ENCODE data around the gene FKBP1C.

DNA sequence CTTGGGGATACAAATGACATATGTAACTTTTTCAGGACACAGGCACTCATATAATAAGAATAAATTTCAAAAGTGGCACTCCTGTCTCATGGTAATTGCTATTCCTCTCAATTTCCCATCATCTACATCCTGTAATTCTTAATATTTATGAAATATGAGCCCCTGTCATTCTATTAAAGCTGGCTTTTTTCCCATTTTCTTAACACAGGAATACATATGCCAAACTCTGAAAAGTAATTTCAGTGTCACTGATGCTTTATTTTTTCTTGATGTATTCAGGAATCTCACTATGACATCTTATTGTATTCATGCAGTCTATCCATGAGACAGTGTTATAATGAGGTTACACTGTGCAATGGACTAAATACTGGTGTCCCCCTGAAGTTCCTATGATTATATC, 24.3 kb upstream of the FKBP1C start:
- TF ChIP-seq, protein P1, sequence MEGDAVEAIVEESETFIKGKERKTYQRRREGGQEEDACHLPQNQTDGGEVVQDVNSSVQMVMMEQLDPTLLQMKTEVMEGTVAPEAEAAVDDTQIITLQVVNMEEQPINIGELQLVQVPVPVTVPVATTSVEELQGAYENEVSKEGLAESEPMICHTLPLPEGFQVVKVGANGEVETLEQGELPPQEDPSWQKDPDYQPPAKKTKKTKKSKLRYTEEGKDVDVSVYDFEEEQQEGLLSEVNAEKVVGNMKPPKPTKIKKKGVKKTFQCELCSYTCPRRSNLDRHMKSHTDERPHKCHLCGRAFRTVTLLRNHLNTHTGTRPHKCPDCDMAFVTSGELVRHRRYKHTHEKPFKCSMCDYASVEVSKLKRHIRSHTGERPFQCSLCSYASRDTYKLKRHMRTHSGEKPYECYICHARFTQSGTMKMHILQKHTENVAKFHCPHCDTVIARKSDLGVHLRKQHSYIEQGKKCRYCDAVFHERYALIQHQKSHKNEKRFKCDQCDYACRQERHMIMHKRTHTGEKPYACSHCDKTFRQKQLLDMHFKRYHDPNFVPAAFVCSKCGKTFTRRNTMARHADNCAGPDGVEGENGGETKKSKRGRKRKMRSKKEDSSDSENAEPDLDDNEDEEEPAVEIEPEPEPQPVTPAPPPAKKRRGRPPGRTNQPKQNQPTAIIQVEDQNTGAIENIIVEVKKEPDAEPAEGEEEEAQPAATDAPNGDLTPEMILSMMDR (IDR thresholded peaks at IDR 0.05) = no peak
- no peak for TF ChIP-seq POLR2A (IDR thresholded peaks at IDR 0.05)
